IMR-90 (cell line): ENCODE results near the gene ACAD11. TPM values are rescaled to one million over a fixed set of nuclear protein-coding genes. Genes with fewer than 3 reads are reported as not detected.
A peak's percentile ranks its signal among the peaks of the same experiment; 100 is the strongest.

ENCODE experiments used
- ATAC-seq: fragments of 200-7000 bp; cut with Tn5 transposase; 2 replicates; pipeline ENCODE4 v1.9.1; 2020; ENCODE audit warnings: low read depth, mild to moderate bottlenecking, moderate library complexity
- Bru-seq: library from RNA; stranded (reverse); fragments of 400-500 nt; gene quantifications from one replicate; lab custom pipeline; 2021; lab: Mats Ljungman, UMichigan
- BruChase-seq, 2 experiments: library from RNA; stranded (reverse); fragments of 400-500 nt; gene quantifications; one replicate each; lab custom pipeline; 2021; lab: Mats Ljungman, UMichigan
- BruUV-seq: library from RNA; stranded (reverse); fragments of 400-500 nt; replicated peaks from 2 replicates; lab custom pipeline; 2021; lab: Mats Ljungman, UMichigan
- CTCF ChIA-PET: fragments of 300-600 bp; formaldehyde crosslinking; extraction: SDS; loops from one replicate; lab custom pipeline; 2021; ENCODE audit warnings: antibody characterized with exemption; lab: Yijun Ruan, JAX
- POLR2A ChIA-PET: fragments of 300-600 bp; sonication (Branson Sonifier 250); formaldehyde crosslinking; loops from one replicate; lab custom pipeline; 2022; ENCODE audit warnings: antibody characterized with exemption; ENCODE audit not compliant: unreplicated experiment; lab: Charles Lee
- DNase-seq: peaks from one replicate; pipeline ENCODE4 v3.0.0; 2013
- H2AFZ ChIP-seq: replicated peaks from 2 replicates; pipeline ENCODE3; 2013; ENCODE audit warnings: low read length, mild to moderate bottlenecking; ENCODE audit not compliant: poor library complexity
- H2AK5ac ChIP-seq: 2 replicates; pipeline ENCODE4 v1.6.1; 2013; ENCODE audit warnings: low read depth, low read length, inconsistent platforms
- H2AK9ac ChIP-seq: replicated peaks from 2 replicates; pipeline ENCODE3; 2013; ENCODE audit warnings: mild to moderate bottlenecking, low read depth, low read length, moderate library complexity; ENCODE audit not compliant: poor library complexity
- H2BK120ac ChIP-seq: 2 replicates; pipeline ENCODE4 v1.6.1; 2013; ENCODE audit warnings: low read depth, low read length, inconsistent platforms
- H2BK15ac ChIP-seq: 3 replicates; pipeline ENCODE4 v1.6.1; 2013; ENCODE audit warnings: low read depth, low read length, inconsistent platforms
- H2BK20ac ChIP-seq: 2 replicates; pipeline ENCODE4 v1.6.1; 2013; ENCODE audit warnings: low read depth, mild to moderate bottlenecking, inconsistent platforms, low read length, moderate library complexity
- H2BK5ac ChIP-seq: 2 replicates; pipeline ENCODE4 v1.6.1; 2013; ENCODE audit warnings: mild to moderate bottlenecking, low read depth, low read length, inconsistent platforms; ENCODE audit not compliant: poor library complexity, severe bottlenecking
- H3K14ac ChIP-seq: replicated peaks from 2 replicates; pipeline ENCODE4 v1.6.1; 2013; ENCODE audit warnings: low read depth, low read length, inconsistent platforms
- H3K18ac ChIP-seq: 2 replicates; pipeline ENCODE4 v1.6.1; 2013; ENCODE audit warnings: low read depth, low read length, control low read depth
- H3K23ac ChIP-seq: 2 replicates; pipeline ENCODE4 v1.6.1; 2013; ENCODE audit warnings: low read depth, low read length, inconsistent platforms
- H3K27ac ChIP-seq: 2 replicates; pipeline ENCODE4 v1.5.1; 2013; ENCODE audit warnings: mild to moderate bottlenecking, control low read depth, low read length; ENCODE audit not compliant: insufficient read depth
- H3K27me3 ChIP-seq: 2 replicates; pipeline ENCODE4 v1.6.1; 2013; ENCODE audit warnings: low read length; ENCODE audit not compliant: control insufficient read depth, insufficient read depth
- H3K36me3 ChIP-seq: 2 replicates; pipeline ENCODE4 v1.6.1; 2013; ENCODE audit warnings: low read length, mixed read lengths; ENCODE audit not compliant: control insufficient read depth, insufficient read depth
- H3K4ac ChIP-seq: 2 replicates; pipeline ENCODE4 v1.6.1; 2013; ENCODE audit warnings: low read depth, low read length, inconsistent platforms
- H3K4me1 ChIP-seq: 2 replicates; pipeline ENCODE4 v1.6.1; 2013; ENCODE audit warnings: low read length, mixed read lengths; ENCODE audit not compliant: control insufficient read depth, insufficient read depth
- H3K4me2 ChIP-seq: 2 replicates; pipeline ENCODE4 v1.6.1; 2013; ENCODE audit warnings: low read depth, mild to moderate bottlenecking, control low read depth, low read length, moderate library complexity
- H3K4me3 ChIP-seq: 2 replicates; pipeline ENCODE4 v1.5.1; 2013; ENCODE audit warnings: low read depth, mild to moderate bottlenecking, control low read depth, low read length, moderate library complexity; ENCODE audit not compliant: insufficient read depth
- H3K56ac ChIP-seq: 2 replicates; pipeline ENCODE4 v1.6.1; 2013; ENCODE audit warnings: low read length, inconsistent platforms; ENCODE audit not compliant: insufficient read depth; ENCODE audit errors: extremely low read depth
- H3K79me1 ChIP-seq, 2 experiments: 2 replicates each; pipeline ENCODE4 v1.6.1; 2013; ENCODE audit warnings: low read length in 2 of 2, inconsistent platforms in 1 of 2, low read depth in 1 of 2
- H3K9ac ChIP-seq: 2 replicates; pipeline ENCODE4 v1.6.1; 2013; ENCODE audit warnings: low read depth, low read length, control low read depth
- H3K9me1 ChIP-seq: 2 replicates; pipeline ENCODE4 v1.6.1; 2013; ENCODE audit warnings: low read length, inconsistent platforms; ENCODE audit not compliant: insufficient read depth
- H3K9me3 ChIP-seq: 2 replicates; pipeline ENCODE4 v1.6.1; 2013; ENCODE audit warnings: low read length; ENCODE audit not compliant: control insufficient read depth, insufficient read depth
- H4K20me1 ChIP-seq: 2 replicates; pipeline ENCODE4 v1.6.1; 2013; ENCODE audit warnings: low read length, inconsistent platforms; ENCODE audit not compliant: insufficient read depth
- H4K5ac ChIP-seq: 2 replicates; pipeline ENCODE4 v1.6.1; 2013; ENCODE audit warnings: mild to moderate bottlenecking, low read depth, low read length, control low read depth
- H4K8ac ChIP-seq, 2 experiments: 2 replicates each; pipeline ENCODE4 v1.6.1; 2013; ENCODE audit warnings: low read depth in 2 of 2, low read length in 2 of 2, control low read depth in 1 of 2, inconsistent platforms in 1 of 2
- H4K91ac ChIP-seq: 2 replicates; pipeline ENCODE4 v1.6.1; 2013; ENCODE audit warnings: low read depth, low read length, inconsistent platforms; ENCODE audit not compliant: insufficient read depth
- CTCF ChIP-seq: conservative IDR thresholded peaks from 2 replicates; pipeline ENCODE4 v1.5.1; 2012; ENCODE audit warnings: mild to moderate bottlenecking, low read depth, low read length, improper control_type of control experiment
- MAZ ChIP-seq: IDR thresholded peaks from 2 replicates; pipeline ENCODE4 v1.6.1; 2012; ENCODE audit warnings: low read depth, mild to moderate bottlenecking, low read length, improper control_type of control experiment, moderate library complexity, borderline replicate concordance
- MXI1 ChIP-seq: IDR thresholded peaks from 2 replicates; pipeline ENCODE4 v1.6.1; 2012; ENCODE audit warnings: low read depth, mild to moderate bottlenecking, low read length, moderate library complexity, borderline replicate concordance
- RAD21 ChIP-seq: IDR thresholded peaks from 2 replicates; pipeline ENCODE4 v1.6.1; 2012; ENCODE audit warnings: low read length, improper control_type of control experiment
- RFX5 ChIP-seq: IDR thresholded peaks from 2 replicates; pipeline ENCODE4 v1.8.0; 2012; ENCODE audit warnings: low read depth, mild to moderate bottlenecking, low read length, moderate library complexity
- WGBS, 2 experiments: methylation state at CpG; one replicate each; pipeline versions ENCODE4 v1.1.5 to v1.1.7; 2013; ENCODE audit warnings: missing lambda C conversion rate in 2 of 2; ENCODE audit not compliant: insufficient read length in 1 of 2; ENCODE audit errors: extremely low coverage in 2 of 2; 5-methylcytosine and 5-hydroxymethylcytosine counted together
- dilution Hi-C: fragments of 300-500 bp; cut with HindIII; formaldehyde crosslinking; loops from one replicate; pipeline ENCODE4 v1.14.3; 2018; ENCODE audit warnings: low sequenced_read_pairs; ENCODE audit not compliant: unreplicated experiment
- in situ Hi-C: fragments of 300-500 bp; cut with MboI; formaldehyde crosslinking; loops from 3 replicates; pipeline ENCODE4 v1.14.3; 2019; ENCODE audit warnings: low sequenced_read_pairs, inconsistent platforms, mixed read lengths
- intact Hi-C: fragments of 100-400 bp; cut with micrococcal nuclease; formaldehyde crosslinking; loops from 2 replicates; pipeline ENCODE4 v1.10.0; 2022
- long read RNA-seq: library from polyadenylated mRNA; unstranded; transcript quantifications from one replicate; pipeline ENCODE4 v2.0.0, GENCODE V29; 2021; ENCODE audit not compliant: unreplicated experiment
- polyA plus RNA-seq, 3 experiments: library from polyadenylated mRNA; depleted of rRNA; stranded (reverse); fragments of >200 nt; gene quantifications; 2 replicates each; pipeline ENCODE4 v1.2.3, GENCODE V29; 2012; ENCODE audit warnings: low replicate concordance in 1 of 3
- total RNA-seq: library from RNA; depleted of rRNA; stranded (reverse); fragments of >200 nt; gene quantifications from 2 replicates; pipeline ENCODE4 v1.2.3, GENCODE V29; 2012; rRNA removed
- TF ChIP-seq, protein P1 (sequence below): fragments of 150-350 bp; IDR thresholded peaks from 2 replicates; pipeline ENCODE4 v1.6.1; 2016; ENCODE audit warnings: low read depth, mild to moderate bottlenecking, low read length, moderate library complexity, borderline replicate concordance

Gene ACAD11, protein sequence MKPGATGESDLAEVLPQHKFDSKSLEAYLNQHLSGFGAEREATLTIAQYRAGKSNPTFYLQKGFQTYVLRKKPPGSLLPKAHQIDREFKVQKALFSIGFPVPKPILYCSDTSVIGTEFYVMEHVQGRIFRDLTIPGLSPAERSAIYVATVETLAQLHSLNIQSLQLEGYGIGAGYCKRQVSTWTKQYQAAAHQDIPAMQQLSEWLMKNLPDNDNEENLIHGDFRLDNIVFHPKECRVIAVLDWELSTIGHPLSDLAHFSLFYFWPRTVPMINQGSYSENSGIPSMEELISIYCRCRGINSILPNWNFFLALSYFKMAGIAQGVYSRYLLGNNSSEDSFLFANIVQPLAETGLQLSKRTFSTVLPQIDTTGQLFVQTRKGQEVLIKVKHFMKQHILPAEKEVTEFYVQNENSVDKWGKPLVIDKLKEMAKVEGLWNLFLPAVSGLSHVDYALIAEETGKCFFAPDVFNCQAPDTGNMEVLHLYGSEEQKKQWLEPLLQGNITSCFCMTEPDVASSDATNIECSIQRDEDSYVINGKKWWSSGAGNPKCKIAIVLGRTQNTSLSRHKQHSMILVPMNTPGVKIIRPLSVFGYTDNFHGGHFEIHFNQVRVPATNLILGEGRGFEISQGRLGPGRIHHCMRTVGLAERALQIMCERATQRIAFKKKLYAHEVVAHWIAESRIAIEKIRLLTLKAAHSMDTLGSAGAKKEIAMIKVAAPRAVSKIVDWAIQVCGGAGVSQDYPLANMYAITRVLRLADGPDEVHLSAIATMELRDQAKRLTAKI
- total RNA-seq (18.8 and 27.8 TPM in 2 replicates), polyA plus RNA-seq (2012; rRNA removed) (12.8 and 16.0 TPM in 2 replicates), Bru-seq, nascent RNA (percentile 73 among the genes with signal in this experiment), BruChase-seq, experiment 1, labeled RNA remaining after a 6-hour chase (percentile 90 among the genes with signal in this experiment), BruChase-seq, experiment 2, labeled RNA remaining after a 2-hour chase (percentile 90 among the genes with signal in this experiment)
- polyA plus RNA-seq (2012; cell fraction: cytosol; rRNA removed), result 2.4 and 3.2 TPM in 2 replicates
- polyA plus RNA-seq (2012; cell fraction: nucleus; rRNA removed; ENCODE audit: low replicate concordance), result 55.6 and 142 TPM in 2 replicates
- long read RNA-seq, full-length matches to known transcripts, result 21 of 40 reads
- long read RNA-seq, partial matches to known transcripts, result 5 of 40 reads
- long read RNA-seq, other reads (novel, unspliced or antisense), result 14 of 40 reads

GRCh38 chr3:132659365-132660051, at the start of gene ACAD11:
Gene ACAD11 (minus strand): TSS chr3:132659809. CDS start chr3:132659751, 58 bp downstream.
- CTCF ChIA-PET, result interaction anchor here (0.5 to 1.2 kb wide), 3 partner anchors 8 to 34 kb away, joined by 3 to 9 read pairs (median 3); no protein-coding TSS in a partner anchor

More at GRCh38 chr3:132659365-132660051, at the start of gene ACAD11:
- H3K4me1 ChIP-seq, result peaks cover under 1% of the 10 kb centered on the region; the same call in 1 of the 2 replicates
- H2BK15ac ChIP-seq, result peak within 1 kb of the TSS; percentile 22; the same call in 2 of the 3 replicates
- H2BK20ac ChIP-seq, result 0 out of 2 replicates have a peak within 1 kb of the TSS, but pooled peaks have one; percentile 35
- peak within 1 kb of the TSS; percentile 47 for H3K18ac ChIP-seq
- peak within 1 kb of the TSS; percentile 48 for H2AK9ac ChIP-seq
- H4K91ac ChIP-seq, result peak within 1 kb of the TSS; percentile 73
- intact Hi-C loops, result loop anchor here (5.0 kb wide), 1 partner anchor 122 kb away; no protein-coding TSS in a partner anchor
- peak within 1 kb of the TSS; percentile 57 for H3K23ac ChIP-seq
- POLR2A ChIA-PET, result no interaction called here
- in situ Hi-C loops, result no loop called here
- H3K56ac ChIP-seq, result peak within 1 kb of the TSS; percentile 94
- H3K9ac ChIP-seq, result peak within 1 kb of the TSS; percentile 86
- peak; percentile 80 for ATAC-seq
- dilution Hi-C loops, result no loop called here
- H3K79me1 ChIP-seq, result peaks cover 6 to 42% of the 10 kb centered on the region in 2 experiments; a peak in 3 of 4 replicates
- H3K14ac ChIP-seq, result peak within 1 kb of the TSS; percentile 70
- H3K4me2 ChIP-seq, result peak within 1 kb of the TSS; percentile 88
- H3K27me3 ChIP-seq, result no peaks in the 10 kb centered on the region
- 0 out of 2 replicates have a peak, but pooled peaks cover 4% of the 10 kb centered on the region for H3K9me1 ChIP-seq
- peak within 1 kb of the TSS; percentile 97 for H2AFZ ChIP-seq
- H4K20me1 ChIP-seq, result no peaks in the 10 kb centered on the region
- no peaks in the 10 kb centered on the region for H3K9me3 ChIP-seq
- TF ChIP-seq CTCF (peak; percentile 58), MAZ (peak; percentile 26; the same call in 1 of the 2 replicates), MXI1 (peak; percentile 73; the same call in 1 of the 2 replicates), RFX5 (0 out of 2 replicates have a peak, but pooled peaks have one; percentile 38), RAD21 (peak; percentile 39)
- TF ChIP-seq, protein P1, sequence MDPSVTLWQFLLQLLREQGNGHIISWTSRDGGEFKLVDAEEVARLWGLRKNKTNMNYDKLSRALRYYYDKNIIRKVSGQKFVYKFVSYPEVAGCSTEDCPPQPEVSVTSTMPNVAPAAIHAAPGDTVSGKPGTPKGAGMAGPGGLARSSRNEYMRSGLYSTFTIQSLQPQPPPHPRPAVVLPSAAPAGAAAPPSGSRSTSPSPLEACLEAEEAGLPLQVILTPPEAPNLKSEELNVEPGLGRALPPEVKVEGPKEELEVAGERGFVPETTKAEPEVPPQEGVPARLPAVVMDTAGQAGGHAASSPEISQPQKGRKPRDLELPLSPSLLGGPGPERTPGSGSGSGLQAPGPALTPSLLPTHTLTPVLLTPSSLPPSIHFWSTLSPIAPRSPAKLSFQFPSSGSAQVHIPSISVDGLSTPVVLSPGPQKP, result no peak
- H3K27ac ChIP-seq, result peak within 1 kb of the TSS; percentile 92
- peak within 1 kb of the TSS; percentile 80 for H4K5ac ChIP-seq
- H2AK5ac ChIP-seq, result peak within 1 kb of the TSS; percentile 73
- H3K4me3 ChIP-seq, result peak within 1 kb of the TSS; percentile 84
- DNase-seq, result peak; percentile 68
- TSS peak; percentile 77 for BruUV-seq
- H3K4ac ChIP-seq, result peak within 1 kb of the TSS; percentile 82
- H2BK120ac ChIP-seq, result peak within 1 kb of the TSS; percentile 76
- H2BK5ac ChIP-seq, result peak within 1 kb of the TSS; percentile 91
- no peaks in the 10 kb centered on the region for H3K36me3 ChIP-seq
- H4K8ac ChIP-seq, result peak within 1 kb of the TSS; percentile 81 to 92
- 2% methylated on average over 18 of the region's 34 CpGs; no CpG with 5 or more reads in 1 of the 2 experiments for WGBS, 2 experiments
